ENCODE results near the gene CAMK2D. TPM values are rescaled to one million over a fixed set of nuclear protein-coding genes. Genes with fewer than 3 reads are reported as not detected.
A peak's percentile ranks its signal among the peaks of the same experiment; 100 is the strongest.

Gene CAMK2D
- total and polyA plus RNA-seq, 4 donors, result 10.1 to 31.0 (median 25.6) TPM

GRCh38 chr4:113478032-113478431, 283.5 kb downstream of the CAMK2D start (continued):
- TF ChIP-seq ZBTB33 (IDR thresholded peaks at IDR 0.05) (peak; percentile 50), MAX (IDR thresholded peaks at IDR 0.05) (peak; percentile 14), RXRA (IDR thresholded peaks at IDR 0.05) (peak in 1 of 2 donors; percentile 60), FOXA2 (IDR thresholded peaks at IDR 0.05) (no peak), GABPA (IDR thresholded peaks at IDR 0.05 in 1 of 2, conservative IDR thresholded peaks at IDR 0.05 in 1 of 2) (no peak), TAF1 (conservative IDR thresholded peaks at IDR 0.05) (no peak), HNF4G (IDR thresholded peaks at IDR 0.05) (no peak)

GRCh38 chr4:113476800-113477199, 284.7 kb downstream of the CAMK2D start:
- Histone ChIP-seq H3K9me3 (ENCODE audit: control insufficient read depth in 4 of 4, low read length in 3 of 4) (peaks cover 1 to 5% (median 4%) of the 10 kb centered on the region in 4 donors), H3K9ac (ENCODE audit: low read depth in 1 of 2, low read length in 2 of 2) (no peak overlapping the region), H3K36me3 (ENCODE audit: control insufficient read depth in 4 of 4, insufficient read depth in 3 of 4, low read depth in 1 of 4, low read length in 3 of 4) (peaks cover 0 to 4% (median 0%) of the 10 kb centered on the region in 4 donors), H3K4me3 (ENCODE audit: low read depth in 1 of 3, low read length in 3 of 3) (no peak overlapping the region), H3K4me1 (ENCODE audit: control insufficient read depth in 4 of 4, insufficient read depth in 4 of 4, low read length in 3 of 4) (no peaks in the 10 kb centered on the region), H3K27ac (ENCODE audit: low read depth in 1 of 2, low read length in 2 of 2) (no peak overlapping the region), H3K27me3 (ENCODE audit: control insufficient read depth in 4 of 4, insufficient read depth in 4 of 4, low read length in 3 of 4) (no peaks in the 10 kb centered on the region)
- TF ChIP-seq FOXA1 (IDR thresholded peaks at IDR 0.05) (no peak), RXRA (IDR thresholded peaks at IDR 0.05) (no peak), SP1 (IDR thresholded peaks at IDR 0.05) (no peak), ZBTB33 (IDR thresholded peaks at IDR 0.05) (no peak), ATF3 (IDR thresholded peaks at IDR 0.05) (no peak), JUND (IDR thresholded peaks at IDR 0.05) (no peak), CTCF (IDR thresholded peaks at IDR 0.05; ENCODE audit: low read depth, low read length, missing input control) (no peak), MAX (IDR thresholded peaks at IDR 0.05) (no peak)
- no peak for DNase-seq (ENCODE audit: low spot score)
- WGBS, result 98% methylated on average over 2 of the region's 2 CpGs

- Histone ChIP-seq H3K27ac (ENCODE audit: low read depth in 1 of 2, low read length in 2 of 2) (no peak overlapping the region), H3K4me3 (ENCODE audit: low read depth in 1 of 3, low read length in 3 of 3) (no peak overlapping the region)
- TF ChIP-seq ATF3 (IDR thresholded peaks at IDR 0.05), result no peak
- no peak for TF ChIP-seq FOXA2 (IDR thresholded peaks at IDR 0.05)
- TF ChIP-seq SP1 (IDR thresholded peaks at IDR 0.05), result no peak
- TF ChIP-seq RXRA (IDR thresholded peaks at IDR 0.05), result no peak
- no peak for TF ChIP-seq HNF4G (IDR thresholded peaks at IDR 0.05)
- TF ChIP-seq NR2F2 (IDR thresholded peaks at IDR 0.05), result no peak
- TF ChIP-seq MAX (IDR thresholded peaks at IDR 0.05), result no peak
- TF ChIP-seq YY1 (IDR thresholded peaks at IDR 0.05), result no peak
- TF ChIP-seq TAF1 (conservative IDR thresholded peaks at IDR 0.05), result no peak
- TF ChIP-seq GABPA (IDR thresholded peaks at IDR 0.05 in 1 of 2, conservative IDR thresholded peaks at IDR 0.05 in 1 of 2), result no peak
These were observed 287.5 kb downstream of the CAMK2D start for GRCh38 chr4:113474017-113474416.

More at GRCh38 chr4:113474017-113474416, 287.5 kb downstream of the CAMK2D start:
- H3K9me3 ChIP-seq (ENCODE audit: control insufficient read depth in 4 of 4, low read length in 3 of 4), result peaks cover 1 to 5% (median 4%) of the 10 kb centered on the region in 4 donors
- H3K27me3 ChIP-seq (ENCODE audit: control insufficient read depth in 4 of 4, insufficient read depth in 4 of 4, low read length in 3 of 4), result no peaks in the 10 kb centered on the region
- H3K4me1 ChIP-seq (ENCODE audit: control insufficient read depth in 4 of 4, insufficient read depth in 4 of 4, low read length in 3 of 4), result no peaks in the 10 kb centered on the region
- H3K9ac ChIP-seq (ENCODE audit: low read depth in 1 of 2, low read length in 2 of 2), result no peak overlapping the region
- no peak for DNase-seq (ENCODE audit: low spot score)
- peaks cover 0 to 4% (median 0%) of the 10 kb centered on the region in 4 donors for H3K36me3 ChIP-seq (ENCODE audit: control insufficient read depth in 4 of 4, insufficient read depth in 3 of 4, low read depth in 1 of 4, low read length in 3 of 4)
